HG03045 (cell line): ENCODE measurements around the gene WDR62.

ENCODE experiments used
- ATAC-seq: cut with Tn5 transposase; IDR thresholded peaks from one replicate; pipeline ENCODE4 v1.9.1; 2021; ENCODE audit warnings: mild to moderate bottlenecking, moderate library complexity; ENCODE audit not compliant: unreplicated experiment

WDR62 gene

GRCh38 chr19:36054733-36055686 lies at the start of gene WDR62:
Gene WDR62, plus strand, starts transcription at chr19:36054897. Its CDS starts 75 bp downstream, at chr19:36054972.
- peak; percentile 78 for ATAC-seq

GRCh38 chr19:36006955-36007354 lies 47.7 kb upstream of the WDR62 start:
- no peak for ATAC-seq

GRCh38 chr19:36008336-36008978 lies 46.2 kb upstream of the WDR62 start, which contains the start of gene SYNE4:
Gene SYNE4, minus strand, starts transcription at chr19:36008813. Its CDS starts 132 bp downstream, at chr19:36008681.
- no peak for ATAC-seq

- ATAC-seq: no peak
Measured at GRCh38 chr19:36009220-36009619, 45.5 kb upstream of the WDR62 start.

- no peak for ATAC-seq
Measured at GRCh38 chr19:36009633-36010379, 44.9 kb upstream of the WDR62 start.

GRCh38 chr19:36010402-36010801 lies 44.3 kb upstream of the WDR62 start:
- no peak for ATAC-seq

- no peak for ATAC-seq
Measured at GRCh38 chr19:36013280-36014011, 41.3 kb upstream of the WDR62 start.

GRCh38 chr19:36014012-36014924 lies 40.4 kb upstream of the WDR62 start, which contains the start of gene ALKBH6:
Gene ALKBH6, minus strand, starts transcription at chr19:36014213. Its CDS starts 816 bp downstream, at chr19:36013397.
- peak; percentile 97 for ATAC-seq

GRCh38 chr19:36019061-36019670 lies 35.5 kb upstream of the WDR62 start:
- ATAC-seq: no peak

- no peak for ATAC-seq
Measured at GRCh38 chr19:36023432-36023831, 31.3 kb upstream of the WDR62 start.

GRCh38 chr19:36025541-36025940 lies 29.2 kb upstream of the WDR62 start:
- no peak for ATAC-seq

- no peak for ATAC-seq
Measured at GRCh38 chr19:36026091-36026876, 28.4 kb upstream of the WDR62 start.

- no peak for ATAC-seq
Measured at GRCh38 chr19:36027696-36028095, 27.0 kb upstream of the WDR62 start.

GRCh38 chr19:36028313-36029041 lies 26.2 kb upstream of the WDR62 start:
- no peak for ATAC-seq

GRCh38 chr19:36030264-36031148 lies 24.2 kb upstream of the WDR62 start:
- ATAC-seq: no peak

GRCh38 chr19:36031308-36031707 lies 23.4 kb upstream of the WDR62 start:
- no peak for ATAC-seq
